CD4-positive, alpha-beta memory T cell (primary cell): ENCODE data around the gene ARHGAP45. TPM values are rescaled to one million over a fixed set of nuclear protein-coding genes. Genes with fewer than 3 reads are reported as not detected.

Experiments used
- CTCF ChIA-PET: fragments of 350-600 bp; sonication (Branson Sonifier 250); formaldehyde crosslinking; loops from one replicate; lab custom pipeline; 2021; ENCODE audit warnings: inconsistent platforms; ENCODE audit not compliant: partially characterized antibody; lab: Charles Lee
- POLR2A ChIA-PET: fragments of 350-600 bp; sonication (Branson Sonifier 250); formaldehyde crosslinking; loops from one replicate; lab custom pipeline; 2021; ENCODE audit not compliant: partially characterized antibody; lab: Charles Lee
- DNase-seq, 5 donors: peaks; one replicate each; pipeline versions ENCODE4 v3.0.0 to v3.0.0-alpha.2; 2020 to 2022; ENCODE audit warnings: mixed read lengths in 1 of 5
- H3K27ac ChIP-seq: one replicate; pipeline ENCODE4 v1.7.0; 2013; ENCODE audit warnings: low read depth, low read length
- H3K27me3 ChIP-seq: 2 replicates; pipeline ENCODE4 v1.7.0; 2013; ENCODE audit warnings: mild to moderate bottlenecking, low read length, moderate library complexity; ENCODE audit not compliant: insufficient read depth
- H3K36me3 ChIP-seq: 2 replicates; pipeline ENCODE4 v1.7.0; 2013; ENCODE audit warnings: mild to moderate bottlenecking, low read length, moderate library complexity; ENCODE audit not compliant: insufficient read depth
- H3K4me1 ChIP-seq: 2 replicates; pipeline ENCODE4 v1.7.0; 2013; ENCODE audit warnings: mild to moderate bottlenecking, low read length, moderate library complexity; ENCODE audit not compliant: insufficient read depth
- H3K4me3 ChIP-seq, 2 donors: one replicate each; pipeline ENCODE4 v1.7.0; 2013; ENCODE audit warnings: low read length in 2 of 2, mild to moderate bottlenecking in 1 of 2
- H3K9me3 ChIP-seq, 2 donors: one replicate each; pipeline ENCODE4 v1.7.0; 2013; ENCODE audit warnings: low read length in 2 of 2, control low read depth in 1 of 2; ENCODE audit not compliant: control insufficient read depth in 1 of 2
- H3K27ac Mint-ChIP-seq, 7 donors: one replicate each; pipeline ENCODE4 v1.8.0; 2020 to 2021; ENCODE audit warnings: mixed read lengths in 7 of 7, mild to moderate bottlenecking in 6 of 7, inconsistent platforms in 3 of 7, moderate library complexity in 3 of 7
- H3K27me3 Mint-ChIP-seq, 2 donors: one replicate each; pipeline ENCODE4 v1.8.0; 2020 to 2021; ENCODE audit warnings: mixed read lengths in 2 of 2
- H3K36me3 Mint-ChIP-seq, 2 donors: one replicate each; pipeline ENCODE4 v1.8.0; 2020 to 2021; ENCODE audit warnings: mixed read lengths in 2 of 2, inconsistent platforms in 1 of 2, mild to moderate bottlenecking in 1 of 2
- H3K4me1 Mint-ChIP-seq, 4 donors: one replicate each; pipeline ENCODE4 v1.8.0; 2020 to 2021; ENCODE audit warnings: mixed read lengths in 4 of 4, mild to moderate bottlenecking in 1 of 4
- H3K4me3 Mint-ChIP-seq, 8 donors: one replicate each; pipeline ENCODE4 v1.8.0; 2020 to 2021; ENCODE audit warnings: mixed read lengths in 8 of 8, mild to moderate bottlenecking in 7 of 8, moderate library complexity in 6 of 8, inconsistent platforms in 3 of 8
- H3K9me3 Mint-ChIP-seq, 8 donors: one replicate each; pipeline ENCODE4 v1.8.0; 2020 to 2021; ENCODE audit warnings: mixed read lengths in 8 of 8, mild to moderate bottlenecking in 5 of 8, inconsistent platforms in 3 of 8, moderate library complexity in 1 of 8
- intact Hi-C: fragments of 100-400 bp; cut with micrococcal nuclease; formaldehyde crosslinking; loops from one replicate; pipeline ENCODE4 v1.15.1; 2023
- polyA plus RNA-seq, 2 donors: library from polyadenylated mRNA; unstranded; fragments of 300-500 nt; fragmentation: Illumina TruSeq; gene quantifications; one replicate each; pipeline ENCODE4 v1.2.3, GENCODE V29; 2021
- total RNA-seq, 2 experiments: library from RNA; stranded (reverse); gene quantifications; one replicate each; pipeline ENCODE4 v1.2.3, GENCODE V29; 2021

The ARHGAP45 gene
- total and polyA plus RNA-seq, 4 experiments from 2014 or later: 222 to 836 (median 667) TPM

- peak in 1 of 5 donors; percentile 56 for DNase-seq
Measured at GRCh38 chr19:1080360-1081161, 13.6 kb downstream of the ARHGAP45 start.

GRCh38 chr19:1081301-1082164 is 14.6 kb downstream of the ARHGAP45 start:
- peaks cover 0 to 13% (median 0%) of the 10 kb centered on the region in 8 donors for H3K9me3 Mint-ChIP-seq
- Histone ChIP-seq H3K27ac (no peak overlapping the region), H3K4me1 (peaks cover 83% of the 10 kb centered on the region), H3K4me3 (no peak overlapping the region), H3K27me3 (no peaks in the 10 kb centered on the region), H3K36me3 (peaks cover 66% of the 10 kb centered on the region), H3K9me3 (no peaks in the 10 kb centered on the region)
- intact Hi-C loops: no loop called here
- ChIA-PET CTCF (interaction anchor here (1.3 to 17.9 kb wide), 4 partner anchors 10 to 54 kb away, joined by 3 to 219 read pairs (median 4); partner anchors contain the start of gene ARHGAP45), POLR2A (interaction anchor here (1.1 to 57.1 kb wide), 6 partner anchors 4 to 188 kb away, joined by 3 to 3893 read pairs (median 523); partner anchors contain the start of genes ABCA7, ARHGAP45, CIRBP and CNN2)
- H3K27ac Mint-ChIP-seq: peak overlapping the region; percentile 87 to 98 (median 91)
- H3K4me3 Mint-ChIP-seq: peak overlapping the region in 7 of 8 donors; percentile 59 to 84 (median 71)
- no peaks in the 10 kb centered on the region for H3K27me3 Mint-ChIP-seq
- peaks cover 14 to 64% (median 40%) of the 10 kb centered on the region in 4 donors for H3K4me1 Mint-ChIP-seq
- peaks cover 44 to 62% of the 10 kb centered on the region in 2 donors for H3K36me3 Mint-ChIP-seq
- DNase-seq: peak in 1 of 5 donors; percentile 41

More at GRCh38 chr19:1080360-1081161, 13.6 kb downstream of the ARHGAP45 start:
- H3K27me3 Mint-ChIP-seq: no peaks in the 10 kb centered on the region
- peaks cover 51 to 64% of the 10 kb centered on the region in 2 donors for H3K36me3 Mint-ChIP-seq
- Histone ChIP-seq H3K36me3 (peaks cover 62% of the 10 kb centered on the region), H3K4me1 (peaks cover 87% of the 10 kb centered on the region), H3K9me3 (no peaks in the 10 kb centered on the region), H3K4me3 (no peak overlapping the region), H3K27me3 (no peaks in the 10 kb centered on the region), H3K27ac (no peak overlapping the region)
- peaks cover 21 to 71% (median 44%) of the 10 kb centered on the region in 4 donors for H3K4me1 Mint-ChIP-seq
- ChIA-PET POLR2A (interaction anchor here (1.2 to 57.1 kb wide), 6 partner anchors 5 to 189 kb away, joined by 3 to 3893 read pairs (median 523); partner anchors contain the start of genes ABCA7, ARHGAP45, CIRBP and CNN2), CTCF (interaction anchor here (0.6 to 17.9 kb wide), 5 partner anchors 9 to 53 kb away, joined by 3 to 219 read pairs (median 4); partner anchors contain the start of gene ARHGAP45)
- intact Hi-C loops: no loop called here
- peak overlapping the region in 6 of 8 donors; percentile 26 to 87 (median 57) for H3K4me3 Mint-ChIP-seq
- peaks cover 0 to 16% (median 0%) of the 10 kb centered on the region in 8 donors for H3K9me3 Mint-ChIP-seq
- H3K27ac Mint-ChIP-seq: peak overlapping the region in 5 of 7 donors; percentile 52 to 98 (median 62)

- Mint-ChIP-seq H3K4me3 (peak overlapping the region; percentile 20 to 84 (median 68)), H3K9me3 (peaks cover 0 to 13% (median 0%) of the 10 kb centered on the region in 8 donors), H3K27me3 (no peaks in the 10 kb centered on the region), H3K36me3 (peaks cover 40 to 56% of the 10 kb centered on the region in 2 donors), H3K27ac (peak overlapping the region; percentile 87 to 98 (median 91)), H3K4me1 (peaks cover 10 to 66% (median 36%) of the 10 kb centered on the region in 4 donors)
- POLR2A ChIA-PET: interaction anchor here (1.0 to 57.1 kb wide), 6 partner anchors 3 to 187 kb away, joined by 3 to 3893 read pairs (median 523); partner anchors contain the start of genes ABCA7, ARHGAP45, CIRBP and CNN2
- Histone ChIP-seq H3K36me3 (peaks cover 71% of the 10 kb centered on the region), H3K4me3 (no peak overlapping the region), H3K27me3 (no peaks in the 10 kb centered on the region), H3K27ac (peak overlapping the region; percentile 47), H3K4me1 (peaks cover 86% of the 10 kb centered on the region), H3K9me3 (no peaks in the 10 kb centered on the region)
- intact Hi-C loops: no loop called here
- CTCF ChIA-PET: interaction anchor here (1.5 to 17.9 kb wide), 3 partner anchors 16 to 57 kb away, joined by 3 to 219 read pairs (median 3); partner anchors contain the start of gene ARHGAP45
- peak; percentile 84 to 93 (median 87) for DNase-seq
Measured at GRCh38 chr19:1082165-1082927, 15.4 kb downstream of the ARHGAP45 start.

GRCh38 chr19:1082928-1083816 is 16.2 kb downstream of the ARHGAP45 start:
- POLR2A ChIA-PET: interaction anchor here (0.9 to 57.1 kb wide), 6 partner anchors 3 to 186 kb away, joined by 3 to 3893 read pairs (median 17); partner anchors contain the start of genes ABCA7, ARHGAP45, CIRBP and CNN2
- Mint-ChIP-seq H3K27ac (peak overlapping the region in 6 of 7 donors; percentile 10 to 87 (median 76)), H3K36me3 (peaks cover 39 to 64% of the 10 kb centered on the region in 2 donors), H3K9me3 (peaks cover 0 to 13% (median 0%) of the 10 kb centered on the region in 8 donors), H3K27me3 (no peaks in the 10 kb centered on the region), H3K4me1 (peaks cover 18 to 74% (median 40%) of the 10 kb centered on the region in 4 donors), H3K4me3 (peak overlapping the region in 1 of 8 donors; percentile 17)
- Histone ChIP-seq H3K4me1 (peaks cover 90% of the 10 kb centered on the region), H3K9me3 (no peaks in the 10 kb centered on the region), H3K27me3 (no peaks in the 10 kb centered on the region), H3K36me3 (peaks cover 71% of the 10 kb centered on the region), H3K4me3 (no peak overlapping the region), H3K27ac (peak overlapping the region; percentile 47)
- CTCF ChIA-PET: interaction anchor here (0.8 to 17.9 kb wide), 4 partner anchors 17 to 112 kb away, joined by 3 to 219 read pairs (median 3); partner anchors contain the start of gene ARHGAP45
- intact Hi-C loops: no loop called here
- peak in 3 of 5 donors; percentile 12 to 31 (median 13) for DNase-seq

GRCh38 chr19:1084024-1084868 is 17.3 kb downstream of the ARHGAP45 start:
- Mint-ChIP-seq H3K27me3 (no peaks in the 10 kb centered on the region), H3K27ac (peak overlapping the region; percentile 57 to 87 (median 78)), H3K9me3 (peaks cover 0 to 13% (median 0%) of the 10 kb centered on the region in 8 donors), H3K4me1 (peaks cover 22 to 85% (median 41%) of the 10 kb centered on the region in 4 donors), H3K4me3 (peak overlapping the region in 3 of 8 donors; percentile 17 to 57 (median 26)), H3K36me3 (peaks cover 39 to 65% of the 10 kb centered on the region in 2 donors)
- H3K4me3 ChIP-seq: no peak overlapping the region
- no peak overlapping the region for H3K27ac ChIP-seq
- peaks cover 78% of the 10 kb centered on the region for H3K36me3 ChIP-seq
- peak in 3 of 5 donors; percentile 4 to 29 (median 10) for DNase-seq
- H3K9me3 ChIP-seq: no peaks in the 10 kb centered on the region
- peaks cover 93% of the 10 kb centered on the region for H3K4me1 ChIP-seq
- H3K27me3 ChIP-seq: no peaks in the 10 kb centered on the region
- CTCF ChIA-PET: interaction anchor here (0.8 to 17.9 kb wide), 6 partner anchors 8 to 110 kb away, joined by 3 to 219 read pairs (median 3); partner anchors contain the start of gene ARHGAP45
- intact Hi-C loops: no loop called here
- POLR2A ChIA-PET: interaction anchor here (0.9 to 57.1 kb wide), 7 partner anchors 2 to 185 kb away, joined by 3 to 3893 read pairs (median 8); partner anchors contain the start of genes ABCA7, ARHGAP45, CIRBP and CNN2
